Cardiac fibroblast (primary cell): ENCODE data around the gene NSRP1.
"Not testable (repeated sequence)": the region's sequence is repeated elsewhere in the genome, so short reads cannot be mapped to it uniquely, and the experiment has no call there.

ENCODE experiments used
- DNase-seq, 2 donors: peaks; one replicate each; pipeline versions ENCODE4 v3.0.0 to v3.0.0-alpha.2; 2010; ENCODE audit warnings: low read depth in 2 of 2
- H3K4me3 ChIP-seq, 2 donors: replicated peaks in 1 of 2; 1 replicate in 1 of 2; 2 replicates in 1 of 2; pipeline ENCODE4 v1.5.1; 2011; ENCODE audit warnings: low read depth in 2 of 2, low read length in 2 of 2, mild to moderate bottlenecking in 2 of 2, moderate library complexity in 1 of 2
- CTCF ChIP-seq: IDR thresholded peaks from one replicate; pipeline ENCODE4 v1.5.1; 2011; ENCODE audit warnings: low read depth, mild to moderate bottlenecking, low read length, inconsistent platforms

The NSRP1 gene

GRCh38 chr17:30117675-30118081 is 1.1 kb downstream of the NSRP1 start:
- DNase-seq, result peak; percentile 24 to 41
- H3K4me3 ChIP-seq, result peak overlapping the region; percentile 62 to 66
- no peak for TF ChIP-seq CTCF

GRCh38 chr17:30118635-30119034 is 2.0 kb downstream of the NSRP1 start:
- not testable (repeated sequence) for H3K4me3 ChIP-seq, DNase-seq

GRCh38 chr17:30124273-30124796 is 7.7 kb downstream of the NSRP1 start:
- no peak for DNase-seq
- no peak overlapping the region for H3K4me3 ChIP-seq
- TF ChIP-seq CTCF, result no peak

- no peak for TF ChIP-seq CTCF
- H3K4me3 ChIP-seq, result no peak overlapping the region
- no peak for DNase-seq
Observed at GRCh38 chr17:30130121-30130520, 13.5 kb downstream of the NSRP1 start.

GRCh38 chr17:30132615-30133014 is 16.0 kb downstream of the NSRP1 start:
- no peak for TF ChIP-seq CTCF
- no peak for DNase-seq
- H3K4me3 ChIP-seq, result no peak overlapping the region

GRCh38 chr17:30133197-30133596 is 16.6 kb downstream of the NSRP1 start:
- H3K4me3 ChIP-seq, result no peak overlapping the region
- TF ChIP-seq CTCF, result no peak
- DNase-seq, result no peak

- DNase-seq, result peak in 1 of 2 donors; percentile 47
- no peak overlapping the region for H3K4me3 ChIP-seq
- no peak for TF ChIP-seq CTCF
Observed at GRCh38 chr17:30134551-30134950, 17.9 kb downstream of the NSRP1 start.
